Vagina (tissue), 2 donors: Measurements from ENCODE around the gene INF2.

Experiments
- CTCF ChIP-seq, 3 experiments: fragments of 450-650 bp in 2 of 3; fragments of 200-600 bp in 1 of 3; sonication (generic) in 1 of 3; IDR thresholded peaks; one replicate each; pipeline ENCODE4 v1.5.1; 2017 to 2019; ENCODE audit warnings: antibody characterized with exemption in 3 of 3, mild to moderate bottlenecking in 2 of 3, moderate library complexity in 2 of 3
- POLR2A ChIP-seq, 2 donors: fragments of 450-650 bp; IDR thresholded peaks; one replicate each; pipeline ENCODE4 v1.6.1; 2017; ENCODE audit warnings: antibody characterized with exemption in 2 of 2, mild to moderate bottlenecking in 2 of 2, moderate library complexity in 2 of 2
- POLR2AphosphoS5 ChIP-seq, 2 donors: sonication (generic); formaldehyde crosslinking; IDR thresholded peaks; one replicate each; pipeline ENCODE4 v1.9.0; 2017; ENCODE audit warnings: antibody characterized with exemption in 2 of 2, mild to moderate bottlenecking in 2 of 2, low read depth in 1 of 2; ENCODE audit not compliant: insufficient read depth in 1 of 2

GRCh38 chr14:104665657-104666522 is 23.5 kb upstream of the INF2 start:
- TF ChIP-seq CTCF (IDR thresholded peaks at IDR 0.05), result peak in 1 of 3 experiments; percentile 26
- no peak for TF ChIP-seq POLR2A (IDR thresholded peaks at IDR 0.05)
- no peak for TF ChIP-seq POLR2AphosphoS5 (IDR thresholded peaks at IDR 0.05; ENCODE audit: insufficient read depth in 1 of 2, low read depth in 1 of 2)
